Measurements from ENCODE around the gene HS3ST3B1. TPM values are rescaled to one million over a fixed set of nuclear protein-coding genes. Genes with fewer than 3 reads are reported as not detected.

Gene HS3ST3B1
- total and polyA plus RNA-seq, 5 experiments from 2014 or later: 9.2 to 37.6 (median 12.7) TPM

GRCh38 chr17:14372461-14372860 lies 71.6 kb downstream of the HS3ST3B1 start:
- Mint-ChIP-seq H3K36me3 (no peaks in the 10 kb centered on the region), H3K9me3 (peaks cover 0 to 3% (median 0%) of the 10 kb centered on the region in 9 donors), H3K27ac (no peak overlapping the region), H3K4me1 (peaks cover 0 to 5% (median 2%) of the 10 kb centered on the region in 4 donors), H3K27me3 (no peaks in the 10 kb centered on the region), H3K4me3 (no peak overlapping the region)
- DNase-seq (no peak), ATAC-seq (no peak)
- POLR2A ChIA-PET: interaction anchor here (0.6 kb wide), 1 partner anchor 25 kb away, joined by 4 read pairs; no protein-coding TSS in a partner anchor

- Mint-ChIP-seq H3K27ac (no peak overlapping the region), H3K36me3 (no peaks in the 10 kb centered on the region), H3K4me3 (no peak overlapping the region), H3K9me3 (peaks cover 0 to under 1% (median 0%) of the 10 kb centered on the region in 9 donors), H3K27me3 (no peaks in the 10 kb centered on the region), H3K4me1 (peaks cover 0 to 5% (median 2%) of the 10 kb centered on the region in 4 donors)
- DNase-seq: no peak
- POLR2A ChIA-PET: no interaction called here
- no peak for ATAC-seq
Measured at GRCh38 chr17:14372905-14373613, 72.2 kb downstream of the HS3ST3B1 start.

- POLR2A ChIA-PET: no interaction called here
- no peak for ATAC-seq
- H3K9me3 Mint-ChIP-seq: no peaks in the 10 kb centered on the region
- H3K4me1 Mint-ChIP-seq: peaks cover 0 to 6% (median 2%) of the 10 kb centered on the region in 4 donors
- no peak overlapping the region for H3K4me3 Mint-ChIP-seq
- peak overlapping the region in 1 of 10 donors; percentile 31 for H3K27ac Mint-ChIP-seq
- DNase-seq: no peak
- H3K27me3 Mint-ChIP-seq: no peaks in the 10 kb centered on the region
- H3K36me3 Mint-ChIP-seq: no peaks in the 10 kb centered on the region
Measured at GRCh38 chr17:14373614-14374259, 72.9 kb downstream of the HS3ST3B1 start.

GRCh38 chr17:14374268-14374667 lies 73.4 kb downstream of the HS3ST3B1 start:
- POLR2A ChIA-PET: no interaction called here
- H3K27ac Mint-ChIP-seq: peak overlapping the region in 2 of 10 donors; percentile 12 to 31
- no peak overlapping the region for H3K4me3 Mint-ChIP-seq
- H3K36me3 Mint-ChIP-seq: no peaks in the 10 kb centered on the region
- no peaks in the 10 kb centered on the region for H3K9me3 Mint-ChIP-seq
- peaks cover 5 to 11% (median 6%) of the 10 kb centered on the region in 4 donors for H3K4me1 Mint-ChIP-seq
- no peak for ATAC-seq
- no peak for DNase-seq
- no peaks in the 10 kb centered on the region for H3K27me3 Mint-ChIP-seq

GRCh38 chr17:14376666-14377065 lies 75.8 kb downstream of the HS3ST3B1 start:
- ATAC-seq (no peak), DNase-seq (no peak)
- H3K27me3 Mint-ChIP-seq: no peaks in the 10 kb centered on the region
- no peak overlapping the region for H3K4me3 Mint-ChIP-seq
- H3K4me1 Mint-ChIP-seq: peaks cover 5 to 18% (median 6%) of the 10 kb centered on the region in 4 donors
- no peaks in the 10 kb centered on the region for H3K9me3 Mint-ChIP-seq
- POLR2A ChIA-PET: no interaction called here
- no peaks in the 10 kb centered on the region for H3K36me3 Mint-ChIP-seq
- no peak overlapping the region for H3K27ac Mint-ChIP-seq

GRCh38 chr17:14381606-14382005 lies 80.7 kb downstream of the HS3ST3B1 start:
- no peak for ATAC-seq
- Mint-ChIP-seq H3K27me3 (no peaks in the 10 kb centered on the region), H3K27ac (peak overlapping the region in 1 of 10 donors; percentile 14), H3K9me3 (peaks cover 0 to 4% (median 0%) of the 10 kb centered on the region in 9 donors), H3K4me1 (peaks cover 2 to 13% (median 6%) of the 10 kb centered on the region in 4 donors), H3K4me3 (no peak overlapping the region), H3K36me3 (peaks cover 0 to 2% (median 0%) of the 10 kb centered on the region in 3 donors)
- no peak for DNase-seq
- POLR2A ChIA-PET: no interaction called here

GRCh38 chr17:14387036-14387435 lies 86.2 kb downstream of the HS3ST3B1 start:
- Mint-ChIP-seq H3K27me3 (no peaks in the 10 kb centered on the region), H3K27ac (peak overlapping the region in 1 of 10 donors; percentile 8), H3K4me3 (no peak overlapping the region), H3K4me1 (peaks cover 0 to 2% (median 0%) of the 10 kb centered on the region in 4 donors), H3K9me3 (peaks cover 4 to 19% (median 11%) of the 10 kb centered on the region in 9 donors), H3K36me3 (peaks cover 0 to 10% (median 9%) of the 10 kb centered on the region in 3 donors)
- POLR2A ChIA-PET: interaction anchor here (1.0 kb wide), 1 partner anchor 86 kb away, joined by 3 read pairs; the partner anchor contains the start of gene HS3ST3B1
- ATAC-seq (no peak), DNase-seq (no peak)

GRCh38 chr17:14389681-14390080 lies 88.8 kb downstream of the HS3ST3B1 start:
- POLR2A ChIA-PET: no interaction called here
- peaks cover 0 to 17% (median 12%) of the 10 kb centered on the region in 3 donors for H3K36me3 Mint-ChIP-seq
- DNase-seq: no peak
- H3K27me3 Mint-ChIP-seq: no peaks in the 10 kb centered on the region
- H3K4me1 Mint-ChIP-seq: peaks cover 0 to 2% (median 0%) of the 10 kb centered on the region in 4 donors
- H3K4me3 Mint-ChIP-seq: no peak overlapping the region
- no peak for ATAC-seq
- H3K27ac Mint-ChIP-seq: peak overlapping the region in 1 of 10 donors; percentile 56
- peaks cover 4 to 23% (median 16%) of the 10 kb centered on the region in 9 donors for H3K9me3 Mint-ChIP-seq

GRCh38 chr17:14393723-14394122 lies 92.8 kb downstream of the HS3ST3B1 start:
- Mint-ChIP-seq H3K4me3 (no peak overlapping the region), H3K27ac (peak overlapping the region in 1 of 10 donors; percentile 38), H3K27me3 (no peaks in the 10 kb centered on the region), H3K36me3 (peaks cover 0 to 17% (median 11%) of the 10 kb centered on the region in 3 donors), H3K9me3 (peaks cover 4 to 28% (median 17%) of the 10 kb centered on the region in 9 donors), H3K4me1 (peaks cover 0 to 4% (median 0%) of the 10 kb centered on the region in 4 donors)
- POLR2A ChIA-PET: no interaction called here
- no peak for ATAC-seq
- DNase-seq: no peak

- no peak for ATAC-seq
- Mint-ChIP-seq H3K4me3 (no peak overlapping the region), H3K36me3 (peaks cover 0 to 17% (median 11%) of the 10 kb centered on the region in 3 donors), H3K27ac (no peak overlapping the region), H3K9me3 (peaks cover 4 to 38% (median 17%) of the 10 kb centered on the region in 9 donors), H3K27me3 (no peaks in the 10 kb centered on the region), H3K4me1 (peaks cover 0 to 4% (median 0%) of the 10 kb centered on the region in 4 donors)
- no peak for DNase-seq
- POLR2A ChIA-PET: no interaction called here
Measured at GRCh38 chr17:14395255-14395654, 94.4 kb downstream of the HS3ST3B1 start.

- no peak overlapping the region for H3K4me3 Mint-ChIP-seq
- POLR2A ChIA-PET: interaction anchor here (0.7 to 0.9 kb wide), 3 partner anchors 24 to 59 kb away, joined by 3 to 4 read pairs (median 4); no protein-coding TSS in a partner anchor
Measured at GRCh38 chr17:14396547-14396946, 95.7 kb downstream of the HS3ST3B1 start.

GRCh38 chr17:14398766-14399165 lies 97.9 kb downstream of the HS3ST3B1 start:
- H3K4me1 Mint-ChIP-seq: peaks cover 3 to 10% (median 7%) of the 10 kb centered on the region in 4 donors
- no peak overlapping the region for H3K27ac Mint-ChIP-seq
- ATAC-seq (no peak), DNase-seq (no peak)
- no peaks in the 10 kb centered on the region for H3K27me3 Mint-ChIP-seq
- peaks cover 0 to 32% (median 5%) of the 10 kb centered on the region in 9 donors for H3K9me3 Mint-ChIP-seq
- H3K36me3 Mint-ChIP-seq: peaks cover 0 to 9% (median 6%) of the 10 kb centered on the region in 3 donors
- POLR2A ChIA-PET: no interaction called here
- no peak overlapping the region for H3K4me3 Mint-ChIP-seq

More at GRCh38 chr17:14396547-14396946, 95.7 kb downstream of the HS3ST3B1 start:
- DNase-seq: peak in 1 of 10 donors; percentile 8
- Mint-ChIP-seq H3K36me3 (peaks cover 0 to 12% (median 7%) of the 10 kb centered on the region in 3 donors), H3K27me3 (no peaks in the 10 kb centered on the region), H3K4me1 (peaks cover 0 to 4% (median 0%) of the 10 kb centered on the region in 4 donors), H3K9me3 (peaks cover 4 to 33% (median 13%) of the 10 kb centered on the region in 9 donors), H3K27ac (no peak overlapping the region)
- no peak for ATAC-seq

All from naive thymus-derived CD8-positive, alpha-beta T cell (primary cell).